Nephron progenitor cell (in vitro differentiated cells): ENCODE measurements around the gene KLF12.

Experiments
- DNase-seq: peaks from one replicate; pipeline ENCODE4 v3.0.0; 2021
- H3K27ac Mint-ChIP-seq: 2 replicates; pipeline ENCODE4 v1.8.0; 2021; ENCODE audit warnings: mild to moderate bottlenecking, moderate library complexity, mixed read lengths
- H3K27me3 Mint-ChIP-seq: 2 replicates; pipeline ENCODE4 v1.8.0; 2021; ENCODE audit warnings: mild to moderate bottlenecking, low read depth, mixed read lengths; ENCODE audit not compliant: poor library complexity
- H3K36me3 Mint-ChIP-seq: 2 replicates; pipeline ENCODE4 v1.8.0; 2021; ENCODE audit warnings: low read depth, mixed read lengths
- H3K4me1 Mint-ChIP-seq: 2 replicates; pipeline ENCODE4 v1.8.0; 2021; ENCODE audit warnings: mixed read lengths
- H3K4me3 Mint-ChIP-seq: 2 replicates; pipeline ENCODE4 v1.8.0; 2021; ENCODE audit warnings: mild to moderate bottlenecking, moderate library complexity, mixed read lengths
- H3K9me3 Mint-ChIP-seq: 2 replicates; pipeline ENCODE4 v1.8.0; 2021; ENCODE audit warnings: mild to moderate bottlenecking, moderate library complexity, mixed read lengths
- TF ChIP-seq, protein P1 (sequence below): fragments of 200-600 bp; sonication (generic); IDR thresholded peaks from 2 replicates; pipeline ENCODE4 v1.5.0; 2021; ENCODE audit warnings: antibody characterized with exemption

KLF12 gene

DNA sequence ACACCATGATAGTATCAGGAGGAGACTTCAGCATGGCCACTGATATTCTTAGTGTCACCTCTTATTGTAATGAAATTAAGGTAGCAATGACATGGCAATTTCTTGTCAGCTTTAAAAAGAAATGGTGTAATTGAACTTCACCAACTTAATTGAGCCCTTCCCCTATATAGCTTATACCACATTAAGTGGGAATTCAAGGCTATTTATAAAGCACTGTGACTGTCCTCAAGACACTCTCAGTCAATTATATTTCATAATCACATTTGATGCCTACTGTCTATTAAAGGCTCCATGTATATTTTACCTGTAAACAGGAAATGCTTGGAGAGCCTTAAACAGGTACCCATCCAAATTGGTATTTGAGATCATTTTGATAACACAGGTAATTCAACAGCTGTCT is 28.3 kb downstream of the KLF12 start:
- TF ChIP-seq, protein P1, sequence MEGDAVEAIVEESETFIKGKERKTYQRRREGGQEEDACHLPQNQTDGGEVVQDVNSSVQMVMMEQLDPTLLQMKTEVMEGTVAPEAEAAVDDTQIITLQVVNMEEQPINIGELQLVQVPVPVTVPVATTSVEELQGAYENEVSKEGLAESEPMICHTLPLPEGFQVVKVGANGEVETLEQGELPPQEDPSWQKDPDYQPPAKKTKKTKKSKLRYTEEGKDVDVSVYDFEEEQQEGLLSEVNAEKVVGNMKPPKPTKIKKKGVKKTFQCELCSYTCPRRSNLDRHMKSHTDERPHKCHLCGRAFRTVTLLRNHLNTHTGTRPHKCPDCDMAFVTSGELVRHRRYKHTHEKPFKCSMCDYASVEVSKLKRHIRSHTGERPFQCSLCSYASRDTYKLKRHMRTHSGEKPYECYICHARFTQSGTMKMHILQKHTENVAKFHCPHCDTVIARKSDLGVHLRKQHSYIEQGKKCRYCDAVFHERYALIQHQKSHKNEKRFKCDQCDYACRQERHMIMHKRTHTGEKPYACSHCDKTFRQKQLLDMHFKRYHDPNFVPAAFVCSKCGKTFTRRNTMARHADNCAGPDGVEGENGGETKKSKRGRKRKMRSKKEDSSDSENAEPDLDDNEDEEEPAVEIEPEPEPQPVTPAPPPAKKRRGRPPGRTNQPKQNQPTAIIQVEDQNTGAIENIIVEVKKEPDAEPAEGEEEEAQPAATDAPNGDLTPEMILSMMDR, result no peak
- Mint-ChIP-seq H3K27me3 (no peaks in the 10 kb centered on the region), H3K9me3 (peaks cover 24% of the 10 kb centered on the region), H3K27ac (no peak overlapping the region), H3K4me1 (no peaks in the 10 kb centered on the region), H3K36me3 (peaks cover 39% of the 10 kb centered on the region), H3K4me3 (no peak overlapping the region)
- no peak for DNase-seq

DNA sequence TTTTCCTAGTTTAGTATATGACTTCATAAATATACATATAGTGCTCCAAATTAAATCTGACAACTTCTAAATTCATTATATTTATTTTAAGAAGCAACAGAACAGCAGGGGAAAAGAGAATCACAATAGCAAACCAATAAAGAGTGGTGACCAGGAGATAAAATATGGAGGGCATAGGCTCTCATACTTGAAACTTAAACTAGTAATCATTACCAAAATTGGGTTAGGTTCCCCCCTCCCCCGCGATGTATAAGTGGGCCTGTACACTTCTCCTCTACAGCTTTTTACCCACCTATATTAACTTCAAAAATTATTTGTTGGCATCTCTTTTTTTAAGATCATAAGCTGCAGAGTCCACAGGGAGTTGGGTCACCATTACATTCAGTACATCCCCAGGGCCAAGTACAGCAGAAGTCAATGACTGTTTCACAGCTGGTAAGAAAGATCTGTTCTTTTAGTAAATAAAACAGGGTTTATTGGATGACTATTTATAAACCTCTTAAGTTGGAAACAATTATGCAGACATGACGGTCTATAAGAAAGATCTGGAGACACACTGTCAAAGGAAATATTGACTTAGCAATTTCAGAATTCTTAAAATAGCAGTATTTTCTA is 29.4 kb downstream of the KLF12 start:
- no peak for DNase-seq
- Mint-ChIP-seq H3K4me3 (no peak overlapping the region), H3K9me3 (peaks cover 29% of the 10 kb centered on the region), H3K27ac (no peak overlapping the region), H3K4me1 (no peaks in the 10 kb centered on the region), H3K27me3 (no peaks in the 10 kb centered on the region), H3K36me3 (peaks cover 37% of the 10 kb centered on the region)
- TF ChIP-seq, protein P1, result no peak

DNA sequence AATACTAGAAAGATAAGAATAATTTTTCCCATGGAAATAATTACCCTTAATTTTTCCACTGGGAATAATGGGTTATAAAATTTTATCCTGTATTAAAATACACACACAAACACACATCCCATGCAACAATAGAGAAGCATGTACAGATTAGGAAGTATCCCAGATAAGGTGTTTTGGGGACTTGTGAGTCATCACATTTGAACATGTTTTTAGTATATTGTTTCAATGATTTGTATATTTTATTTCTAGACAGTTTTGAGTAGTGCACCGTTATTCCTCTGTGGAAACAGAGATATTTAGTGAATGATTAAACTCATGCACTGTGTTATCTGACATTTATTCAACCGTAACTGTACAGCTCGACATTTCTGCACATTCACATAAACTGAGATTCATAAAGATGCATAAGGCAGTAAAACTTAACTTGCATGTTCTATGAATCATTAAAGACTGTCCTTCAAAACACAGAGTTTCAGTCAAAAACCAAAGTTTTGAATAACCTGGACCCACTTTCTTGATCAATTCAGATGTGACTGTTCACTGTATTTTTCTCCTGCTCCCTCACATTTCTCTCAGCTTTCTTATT is 30.1 kb downstream of the KLF12 start:
- H3K4me1 Mint-ChIP-seq, result no peaks in the 10 kb centered on the region
- peaks cover 35% of the 10 kb centered on the region for H3K36me3 Mint-ChIP-seq
- DNase-seq, result no peak
- H3K9me3 Mint-ChIP-seq, result peaks cover 30% of the 10 kb centered on the region
- TF ChIP-seq, protein P1, result no peak
- H3K4me3 Mint-ChIP-seq, result no peak overlapping the region
- H3K27me3 Mint-ChIP-seq, result no peaks in the 10 kb centered on the region
- no peak overlapping the region for H3K27ac Mint-ChIP-seq

DNA sequence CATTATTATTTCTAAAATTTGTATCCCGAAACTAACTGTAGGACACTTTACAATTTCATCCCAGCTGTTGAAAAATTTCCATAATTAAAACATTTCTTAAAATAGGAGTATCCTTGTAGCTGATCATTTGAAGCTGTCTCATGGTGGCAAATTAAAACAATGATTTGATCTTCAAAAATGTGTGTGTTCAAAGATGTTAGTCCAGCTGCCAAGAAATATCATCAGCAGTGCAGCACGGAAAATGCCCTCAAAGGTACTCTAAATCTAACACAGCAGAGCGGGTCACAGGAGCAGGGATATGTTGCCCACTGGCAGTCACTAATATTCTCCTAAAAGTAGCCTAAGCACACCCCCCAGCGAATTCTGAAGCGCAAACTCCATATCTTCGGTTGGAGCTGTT is 31.0 kb downstream of the KLF12 start:
- Mint-ChIP-seq H3K27me3 (no peaks in the 10 kb centered on the region), H3K27ac (no peak overlapping the region), H3K4me1 (no peaks in the 10 kb centered on the region), H3K4me3 (no peak overlapping the region), H3K36me3 (peaks cover 30% of the 10 kb centered on the region), H3K9me3 (peaks cover 25% of the 10 kb centered on the region)
- TF ChIP-seq, protein P1, result no peak
- DNase-seq, result no peak

DNA sequence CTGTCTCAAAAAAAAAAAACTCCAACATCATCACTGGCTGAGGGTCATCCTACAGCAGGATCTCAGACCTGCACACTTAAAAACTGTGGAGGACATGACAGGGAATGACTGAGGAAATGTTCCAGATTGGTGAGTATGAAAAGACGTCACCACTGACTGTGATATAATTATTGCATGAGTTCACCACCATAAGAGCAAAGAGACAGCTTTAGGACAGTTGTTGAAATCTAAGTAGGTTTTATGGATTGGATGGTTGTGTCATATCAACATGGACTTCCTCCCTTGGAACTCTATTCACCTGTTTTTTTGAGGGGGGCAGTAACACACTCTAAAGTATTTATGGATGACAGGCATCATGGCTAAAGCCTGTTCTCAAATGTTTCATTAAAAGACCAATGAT is 31.5 kb downstream of the KLF12 start:
- peaks cover 24% of the 10 kb centered on the region for H3K9me3 Mint-ChIP-seq
- no peak overlapping the region for H3K4me3 Mint-ChIP-seq
- no peak overlapping the region for H3K27ac Mint-ChIP-seq
- H3K27me3 Mint-ChIP-seq, result no peaks in the 10 kb centered on the region
- TF ChIP-seq, protein P1, result no peak
- H3K36me3 Mint-ChIP-seq, result peaks cover 29% of the 10 kb centered on the region
- no peak for DNase-seq
- H3K4me1 Mint-ChIP-seq, result no peaks in the 10 kb centered on the region

DNA sequence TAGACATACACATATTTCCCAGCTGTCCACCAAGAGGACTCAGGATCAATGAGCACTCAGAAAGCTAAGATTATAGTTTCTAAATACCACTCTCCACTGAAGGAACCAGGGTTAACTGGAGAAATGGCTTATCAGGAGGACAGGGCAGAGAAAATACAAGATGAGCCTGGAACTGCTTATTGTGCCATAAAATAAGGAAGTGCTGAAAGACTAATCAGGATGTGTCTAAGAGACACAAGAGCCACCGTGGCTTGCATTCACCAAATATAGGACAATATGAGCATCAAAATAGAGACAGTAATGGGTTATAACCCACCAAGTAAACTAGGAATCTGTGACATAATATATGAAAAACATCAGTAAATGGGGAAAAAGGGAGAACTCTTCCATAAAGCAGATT is 32.8 kb downstream of the KLF12 start:
- Mint-ChIP-seq H3K36me3 (peaks cover 24% of the 10 kb centered on the region), H3K27me3 (no peaks in the 10 kb centered on the region), H3K4me3 (no peak overlapping the region), H3K27ac (no peak overlapping the region), H3K9me3 (peaks cover 20% of the 10 kb centered on the region), H3K4me1 (peaks cover 4% of the 10 kb centered on the region)
- no peak for DNase-seq
- TF ChIP-seq, protein P1, result no peak
